Heart right ventricle (tissue), 16 donors: ENCODE measurements around the gene HSPB6. TPM values are rescaled to one million over a fixed set of nuclear protein-coding genes. Genes with fewer than 3 reads are reported as not detected.
A peak's percentile ranks its signal among the peaks of the same experiment; 100 is the strongest.

Experiments used
- ATAC-seq, 8 donors: fragments of 200-7000 bp; cut with Tn5 transposase; one replicate each; pipeline ENCODE4 v1.9.1; 2020; ENCODE audit warnings: mild to moderate bottlenecking in 8 of 8, moderate library complexity in 8 of 8, moderate number of reproducible peaks in 1 of 8
- DNase-seq, 2 donors: peaks; one replicate each; pipeline ENCODE4 v3.0.0-alpha.2; 2020
- H3K27ac ChIP-seq, 10 donors: fragments of 200-600 bp; sonication (generic) in 2 of 10; one replicate each; pipeline versions ENCODE4 v1.5.0 to v1.8.0; 2020 to 2022; ENCODE audit warnings: mild to moderate bottlenecking in 3 of 10
- H3K27me3 ChIP-seq, 7 donors: fragments of 200-600 bp; one replicate each; pipeline ENCODE4 v1.8.0; 2021 to 2022; ENCODE audit warnings: mild to moderate bottlenecking in 2 of 7
- H3K36me3 ChIP-seq, 9 donors: fragments of 200-600 bp; sonication (generic) in 1 of 9; one replicate each; pipeline versions ENCODE4 v1.5.0 to v1.8.0; 2020 to 2022; ENCODE audit warnings: mild to moderate bottlenecking in 2 of 9
- H3K4me1 ChIP-seq, 9 donors: fragments of 200-600 bp; sonication (generic) in 1 of 9; one replicate each; pipeline versions ENCODE4 v1.5.0 to v1.8.0; 2020 to 2022; ENCODE audit warnings: mild to moderate bottlenecking in 4 of 9
- H3K4me3 ChIP-seq, 10 donors: fragments of 200-600 bp; sonication (generic) in 2 of 10; one replicate each; pipeline versions ENCODE4 v1.5.0 to v1.8.0; 2020 to 2022; ENCODE audit warnings: mild to moderate bottlenecking in 7 of 10, moderate library complexity in 2 of 10
- H3K9me3 ChIP-seq, 11 donors: fragments of 200-600 bp in 10 of 11; sonication (generic) in 2 of 11; one replicate each; pipeline versions ENCODE4 v1.5.0 to v1.8.0; 2013 to 2022; ENCODE audit warnings: mild to moderate bottlenecking in 2 of 11, control low read depth in 1 of 11, moderate library complexity in 1 of 11
- whole genome bisulfite sequencing, 2 donors: extraction: QIAGEN DNeasy Blood & Tissue Kit; methylation state at CpG; one replicate each; pipeline ENCODE4 v1.1.7; 2013; ENCODE audit warnings: inconsistent platforms in 1 of 2; 5-methylcytosine and 5-hydroxymethylcytosine counted together
- intact Hi-C, 10 donors: fragments of 100-400 bp; cut with DNase I; formaldehyde crosslinking; loops; one replicate each; pipeline versions ENCODE4 v1.11.1 to v1.14.2; 2022
- polyA plus RNA-seq, 2 donors: library from polyadenylated mRNA; stranded (reverse); fragments of 200-250 nt; gene quantifications; one replicate each; pipeline ENCODE4 v1.2.3, GENCODE V29; 2013
- total RNA-seq, 10 donors: library from RNA; stranded (reverse); fragmentation: NEBNext Ultra II Directional in 3 of 10; extraction: Animal tissue kit (Norgen Biotek cat#: 25700) in 3 of 10; gene quantifications; one replicate each; pipeline versions ENCODE4 v1.2.1 to v1.2.4, GENCODE V29; 2021 to 2023
- TF ChIP-seq, protein P1 (sequence below), 9 donors: fragments of 200-600 bp; sonication (generic) in 2 of 9; IDR thresholded peaks; one replicate each; pipeline versions ENCODE4 v1.5.0 to v1.8.0; 2021 to 2022; ENCODE audit warnings: antibody characterized with exemption in 9 of 9, mild to moderate bottlenecking in 5 of 9, moderate library complexity in 1 of 9
- donor health status: Arrhythmogenic right ventricular cardiomyopathy.
- donor health status: ischemic (EF 13 %, LVEDD 7.1; RV severe dilation, severe dysfunction).
- donor health status: healthy with polysubstance abuse.
- donor health status: DM: no; HTN: yes; CAD: no.
- donor health status: DM: no; HTN: no; CAD: no.
- donor health status: ischemic (EF 25% LVEDD 6.9; RV normal size, moderate dysfunction).
- donor health status: ischemic (EF 25% LVEDD 5.7; RV mildly dilated, moderate dysfunction).
- donor health status: healthy.
- donor health status: DM: yes; HTN: yes; CAD: no.
- donor health status: Ischemic cardiomyopathy.
- donor health status: ischemic (EF 35%, LVEDD 5.7; RV mildly dilated, moderate dysfunction).
- donor health status: nonischemic (EF 11% LVEDD 7.7; RV severe dilation, severe dysfunction).
- donor health status: DM: yes; HTN: yes; CAD: no.
- donor health status: PGD.
- donor health status: ischemic (EF 29% LVEDD 5.4; RV normal size, mild dysfunction).
- donor health status: nonischemic (EF 23%, LVEDD 6.1; RV moderate dilation, normal function).

The HSPB6 gene
- total and polyA plus RNA-seq, 12 donors, result 387 to 1,269 (median 981) TPM

DNA sequence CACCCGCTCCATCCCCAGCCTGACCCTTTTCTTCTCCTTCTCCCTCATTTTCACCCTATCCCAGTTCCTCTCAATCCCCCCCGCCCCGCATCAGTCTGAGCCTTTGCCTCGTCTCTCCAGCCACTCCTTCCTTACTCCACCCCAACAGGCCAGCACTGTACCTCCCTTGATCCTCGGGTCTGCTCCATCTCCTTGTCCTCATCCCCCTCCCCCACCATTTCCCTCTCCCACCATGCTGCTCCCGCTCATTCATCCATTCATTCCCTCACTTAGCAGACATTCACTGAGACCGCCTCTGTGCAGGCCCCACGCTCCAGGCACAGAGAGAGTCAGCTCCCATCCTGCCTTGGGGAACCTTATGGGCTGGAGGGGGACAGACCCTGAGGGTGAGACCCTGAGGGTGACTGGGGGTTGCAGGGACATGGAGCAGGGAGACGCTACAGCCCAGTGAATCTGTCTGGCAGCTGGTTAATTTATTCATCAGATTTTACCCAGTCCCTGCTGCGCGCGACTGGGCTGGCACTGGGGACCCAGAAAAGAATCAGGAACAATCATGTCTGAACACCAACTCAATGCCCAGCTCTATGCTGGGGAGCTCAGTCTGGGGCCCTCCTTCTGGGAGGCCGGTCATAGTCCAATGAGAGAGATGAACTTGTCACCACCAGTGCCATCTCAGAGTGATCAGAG is 19.4 kb upstream of the HSPB6 start:
- DNase-seq, result no peak

GRCh38 chr19:35775298-35776101 is 18.7 kb upstream of the HSPB6 start, which contains the start of gene ARHGAP33:
ARHGAP33 (plus strand) TSS chr19:35775564; CDS start chr19:35775659, 95 bp downstream.
- intact Hi-C loops, result loop anchor here in 2 of 10 donors (10.0 kb wide), 1 partner anchor 159 kb away; the partner anchor contains the start of gene LRFN3 (in 2 of the 2)

More for the DNA sequence above, 19.4 kb upstream of the HSPB6 start:
- Histone ChIP-seq H3K4me3 (peak overlapping the region; percentile 61 to 98 (median 85)), H3K27ac (peak overlapping the region in 1 of 10 donors; percentile 54), H3K4me1 (peaks cover 0 to 18% (median 7%) of the 10 kb centered on the region in 9 donors), H3K27me3 (no peaks in the 10 kb centered on the region), H3K36me3 (peaks cover 0 to 38% (median 0%) of the 10 kb centered on the region in 9 donors), H3K9me3 (no peaks in the 10 kb centered on the region)
- intact Hi-C loops, result loop anchor here in 2 of 10 donors (10.0 kb wide), 1 partner anchor 159 kb away; the partner anchor contains the start of gene LRFN3 (in 2 of the 2)
- ATAC-seq, result no peak
- 58 to 61% methylated on average over 12 to 13 of the region's 13 CpGs for WGBS, 2 donors
- TF ChIP-seq, protein P1, sequence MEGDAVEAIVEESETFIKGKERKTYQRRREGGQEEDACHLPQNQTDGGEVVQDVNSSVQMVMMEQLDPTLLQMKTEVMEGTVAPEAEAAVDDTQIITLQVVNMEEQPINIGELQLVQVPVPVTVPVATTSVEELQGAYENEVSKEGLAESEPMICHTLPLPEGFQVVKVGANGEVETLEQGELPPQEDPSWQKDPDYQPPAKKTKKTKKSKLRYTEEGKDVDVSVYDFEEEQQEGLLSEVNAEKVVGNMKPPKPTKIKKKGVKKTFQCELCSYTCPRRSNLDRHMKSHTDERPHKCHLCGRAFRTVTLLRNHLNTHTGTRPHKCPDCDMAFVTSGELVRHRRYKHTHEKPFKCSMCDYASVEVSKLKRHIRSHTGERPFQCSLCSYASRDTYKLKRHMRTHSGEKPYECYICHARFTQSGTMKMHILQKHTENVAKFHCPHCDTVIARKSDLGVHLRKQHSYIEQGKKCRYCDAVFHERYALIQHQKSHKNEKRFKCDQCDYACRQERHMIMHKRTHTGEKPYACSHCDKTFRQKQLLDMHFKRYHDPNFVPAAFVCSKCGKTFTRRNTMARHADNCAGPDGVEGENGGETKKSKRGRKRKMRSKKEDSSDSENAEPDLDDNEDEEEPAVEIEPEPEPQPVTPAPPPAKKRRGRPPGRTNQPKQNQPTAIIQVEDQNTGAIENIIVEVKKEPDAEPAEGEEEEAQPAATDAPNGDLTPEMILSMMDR (IDR thresholded peaks at IDR 0.05), result no peak

DNA sequence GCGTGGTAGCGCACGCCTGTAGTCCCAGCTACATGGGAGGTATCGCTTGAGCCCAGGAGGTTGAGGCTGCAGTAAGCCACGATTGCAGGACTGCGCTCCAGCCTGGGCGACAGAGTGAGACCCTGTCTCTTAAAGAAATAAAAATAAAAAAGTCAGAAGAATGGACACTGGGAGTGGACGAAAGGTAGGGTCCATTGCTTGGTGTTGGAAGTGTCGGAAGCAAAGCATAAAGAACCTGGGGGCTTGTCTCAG is 18.1 kb upstream of the HSPB6 start:
- H3K4me3 ChIP-seq, result peak overlapping the region; percentile 61 to 98 (median 85)
- DNase-seq (no peak), ATAC-seq (peak in 5 of 8 donors; percentile 9 to 44 (median 24))
- peaks cover 0 to 25% (median 0%) of the 10 kb centered on the region in 9 donors for H3K36me3 ChIP-seq
- peaks cover 0 to 18% (median 7%) of the 10 kb centered on the region in 9 donors for H3K4me1 ChIP-seq
- TF ChIP-seq, protein P1 (IDR thresholded peaks at IDR 0.05), result no peak
- no peaks in the 10 kb centered on the region for H3K27me3 ChIP-seq
- H3K27ac ChIP-seq, result no peak overlapping the region
- intact Hi-C loops, result loop anchor here in 2 of 10 donors (10.0 kb wide), 1 partner anchor 160 kb away; the partner anchor contains the start of gene LRFN3 (in 2 of the 2)
- H3K9me3 ChIP-seq, result no peaks in the 10 kb centered on the region
- WGBS, 2 donors, result 10 to 34% methylated on average over 9 of the region's 9 CpGs

More at GRCh38 chr19:35775298-35776101, 18.7 kb upstream of the HSPB6 start, which contains the start of gene ARHGAP33:
- DNase-seq (peak; percentile 99), ATAC-seq (peak; percentile 97 to 100 (median 99))
- Histone ChIP-seq H3K4me3 (peak within 1 kb of the TSS; percentile 61 to 98 (median 85)), H3K36me3 (peaks cover 0 to 30% (median 0%) of the 10 kb centered on the region in 9 donors), H3K27ac (peak within 1 kb of the TSS in 7 of 10 donors; percentile 17 to 75 (median 58)), H3K9me3 (no peaks in the 10 kb centered on the region), H3K4me1 (peaks cover 0 to 18% (median 7%) of the 10 kb centered on the region in 9 donors), H3K27me3 (no peaks in the 10 kb centered on the region)
- TF ChIP-seq, protein P1 (IDR thresholded peaks at IDR 0.05), result no peak
- 0 to 1% methylated on average over 74 to 82 of the region's 82 CpGs for whole genome bisulfite sequencing, 2 donors
